SHP77 treated with DMSO at 0.1 percent for 48 hours (cell line): Measurements from ENCODE around the gene OR4S2.

Experiments
- DNase-seq: peaks from one replicate; lab custom pipeline; 2025; lab: John Stamatoyannopoulos, UW

Gene OR4S2

GRCh38 chr11:55648027-55648426 lies at the start of gene OR4S2:
Gene OR4S2 (plus strand): TSS chr11:55648327. CDS start chr11:55650904, 2,577 bp downstream.
- no peak for DNase-seq

DNA sequence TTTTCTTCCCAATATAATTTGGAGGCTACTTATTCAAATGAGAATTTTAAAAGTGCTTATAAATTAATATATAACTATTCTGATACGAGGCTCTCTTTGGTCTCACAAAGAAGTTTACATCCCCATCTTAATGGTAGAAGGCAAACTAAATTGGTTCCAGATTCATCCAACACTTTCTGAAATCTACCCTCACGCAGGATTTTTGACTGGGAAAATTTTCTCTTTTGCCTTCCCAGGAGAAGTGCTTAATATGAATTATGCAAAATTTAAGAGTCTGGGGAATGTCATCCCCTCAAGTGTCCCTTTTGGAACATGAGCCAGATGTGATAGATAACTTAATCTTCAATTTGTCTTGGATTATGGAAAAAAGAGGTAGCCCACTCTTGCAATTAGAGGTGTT lies 40.6 kb upstream of the OR4S2 start, which contains the start of gene OR4C11:
TSS of gene OR4C11 (minus strand) at position 101 of the 400 bp plus-strand sequence. CDS start 3,272 bp downstream, outside the sequence.
- DNase-seq = no peak

- DNase-seq = no peak
Measured at GRCh38 chr11:55624531-55624930, 23.6 kb upstream of the OR4S2 start.

- no peak for DNase-seq
Measured at GRCh38 chr11:55634813-55635212, 13.3 kb upstream of the OR4S2 start, which contains the start of gene OR4P4. Gene OR4P4 (plus strand): TSS chr11:55635113.

GRCh38 chr11:55652560-55652959 lies 4.4 kb downstream of the OR4S2 start:
- no peak for DNase-seq

DNA sequence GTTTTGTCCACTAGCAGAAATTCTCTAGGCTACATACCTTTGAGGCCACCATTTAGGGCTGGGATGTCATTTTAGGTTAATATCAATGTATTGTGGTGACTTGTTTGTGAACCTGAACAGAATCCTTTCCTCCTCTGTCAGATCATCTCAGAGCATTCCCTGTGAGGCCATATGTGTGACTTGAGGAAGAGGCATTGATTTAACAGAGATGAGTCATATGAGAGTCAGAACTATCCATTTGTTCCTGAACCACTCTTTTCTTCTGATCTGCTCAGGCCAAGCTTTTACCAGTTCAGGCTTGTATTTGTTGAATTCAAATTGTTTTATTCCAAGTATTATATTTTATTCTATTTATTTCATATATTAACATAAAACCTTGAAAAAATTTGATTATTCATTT lies 7.0 kb downstream of the OR4S2 start:
- DNase-seq = no peak

GRCh38 chr11:55658031-55658573 lies 10.0 kb downstream of the OR4S2 start:
- no peak for DNase-seq

DNA sequence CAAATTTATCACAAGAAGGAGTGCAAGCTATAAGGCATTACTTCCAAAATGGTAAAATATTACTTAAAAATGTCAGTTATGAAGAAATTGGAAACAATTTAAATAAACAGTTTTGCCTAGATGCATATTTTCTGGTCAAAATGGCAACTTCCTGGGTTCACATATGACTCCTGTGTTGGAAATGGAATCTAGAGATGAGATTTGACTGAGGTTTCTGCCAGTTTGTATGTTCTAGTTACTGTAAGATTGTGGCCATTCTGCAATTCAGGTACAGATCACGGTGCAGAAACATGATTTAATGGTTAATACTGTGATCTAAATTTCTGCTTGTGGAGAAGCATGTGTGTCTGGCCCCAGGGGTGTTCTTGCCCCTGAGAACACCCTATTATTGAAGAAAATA lies 10.5 kb downstream of the OR4S2 start:
- no peak for DNase-seq

- no peak for DNase-seq
Measured at GRCh38 chr11:55661901-55662300, 13.8 kb downstream of the OR4S2 start, which contains the start of gene OR4C6. Gene OR4C6 (plus strand): TSS chr11:55662201. CDS start chr11:55665167, 2,966 bp downstream.

DNA sequence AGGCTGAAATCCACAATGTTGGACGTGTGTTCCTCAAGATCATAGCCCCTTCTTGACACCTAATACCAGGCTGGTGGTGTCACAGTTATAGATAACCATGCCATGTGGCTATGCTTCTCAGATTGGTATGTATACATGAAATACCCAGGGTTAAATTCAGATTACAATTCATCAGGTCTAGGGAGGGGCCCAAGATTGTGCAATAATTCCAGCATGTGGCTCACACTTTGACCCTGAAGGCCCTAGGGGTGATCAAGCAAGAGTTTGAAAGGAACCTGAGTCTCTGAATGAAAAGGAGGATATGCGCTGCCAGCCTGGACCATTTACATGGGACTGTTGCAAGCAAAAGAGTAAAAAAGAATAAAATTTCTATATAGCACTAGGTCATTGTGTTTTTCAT lies 21.2 kb downstream of the OR4S2 start:
- no peak for DNase-seq

GRCh38 chr11:55673860-55674259 lies 25.7 kb downstream of the OR4S2 start:
- DNase-seq = no peak

DNA sequence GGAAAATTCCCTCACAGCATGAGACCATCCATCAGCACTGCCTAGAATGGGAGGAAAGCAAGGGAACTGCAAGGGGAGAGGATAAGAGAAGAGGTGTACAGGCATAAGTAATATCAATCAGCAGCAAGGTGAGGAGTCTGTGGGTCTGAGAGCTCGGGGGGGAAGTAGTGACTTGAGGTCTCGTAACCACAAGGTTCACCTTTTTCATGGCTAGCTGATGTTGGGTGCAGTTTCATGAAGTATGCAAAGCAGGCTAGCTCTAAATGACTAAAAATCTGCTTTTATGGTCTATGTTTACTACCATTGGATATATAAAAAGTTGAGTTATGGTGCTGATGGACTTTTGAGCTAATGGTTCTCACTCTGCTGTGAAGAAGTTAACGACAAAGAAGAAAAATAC lies 49.7 kb downstream of the OR4S2 start:
- no peak for DNase-seq

DNA sequence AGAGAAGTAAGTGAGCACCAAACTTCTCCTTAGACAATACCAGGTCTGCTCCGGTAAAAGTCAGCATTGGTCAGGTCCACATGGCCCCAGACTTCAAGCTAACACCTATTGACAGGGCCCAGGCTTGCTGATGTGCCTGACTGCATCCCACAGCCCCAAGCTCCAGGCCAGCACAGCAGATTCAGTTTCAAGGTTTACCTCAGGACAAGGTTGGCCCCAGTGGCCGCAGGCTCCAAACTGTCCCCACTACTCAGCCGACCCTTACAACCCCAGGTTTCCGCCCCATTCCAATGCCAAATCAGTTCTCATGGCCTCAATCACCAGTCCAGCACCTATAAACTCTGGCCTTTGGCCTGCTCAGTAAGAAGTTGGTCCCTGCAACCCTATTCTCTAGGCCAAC lies 53.3 kb downstream of the OR4S2 start:
- no peak for DNase-seq
